ENCODE results near the gene MRTFA. TPM values are rescaled to one million over a fixed set of nuclear protein-coding genes. Genes with fewer than 3 reads are reported as not detected.

MRTFA gene
- total RNA-seq, 6 donors from 2014 or later: 47.9 to 178 (median 61.3) TPM

DNA sequence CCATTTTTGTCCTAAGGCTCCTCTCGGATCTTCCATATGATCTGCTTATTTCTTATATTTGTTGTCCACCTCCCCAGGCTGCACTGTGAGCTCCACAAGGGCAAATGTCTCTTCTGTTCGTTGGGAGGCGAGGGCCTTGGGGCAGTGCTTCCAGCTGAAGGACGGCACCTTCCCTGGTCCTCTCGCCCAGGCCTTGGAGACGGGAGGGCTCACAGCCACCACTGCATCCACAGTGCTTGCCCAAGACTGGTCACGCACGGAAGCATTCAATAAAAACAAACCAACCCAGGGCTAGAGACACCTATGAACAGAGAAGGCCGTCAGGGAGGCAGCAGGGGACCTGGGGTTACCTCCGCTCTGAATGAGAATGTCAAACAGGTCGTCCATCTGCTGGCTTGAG, 219.9 kb downstream of the MRTFA start:
- 94 to 95% methylated on average over 11 of the region's 11 CpGs for WGBS, 2 donors
- peak overlapping the region in 1 of 4 donors; percentile 55 for H3K27ac ChIP-seq
- no peak overlapping the region for H3K4me3 ChIP-seq
- H3K4me1 ChIP-seq: peaks cover 6 to 19% (median 12%) of the 10 kb centered on the region in 4 donors
- H3K36me3 ChIP-seq: peaks cover 14 to 65% (median 58%) of the 10 kb centered on the region in 4 donors
- TF ChIP-seq POLR2AphosphoS5 (IDR thresholded peaks at IDR 0.05): no peak
- no peak for TF ChIP-seq POLR2A (IDR thresholded peaks at IDR 0.05)
- TF ChIP-seq, protein P1, sequence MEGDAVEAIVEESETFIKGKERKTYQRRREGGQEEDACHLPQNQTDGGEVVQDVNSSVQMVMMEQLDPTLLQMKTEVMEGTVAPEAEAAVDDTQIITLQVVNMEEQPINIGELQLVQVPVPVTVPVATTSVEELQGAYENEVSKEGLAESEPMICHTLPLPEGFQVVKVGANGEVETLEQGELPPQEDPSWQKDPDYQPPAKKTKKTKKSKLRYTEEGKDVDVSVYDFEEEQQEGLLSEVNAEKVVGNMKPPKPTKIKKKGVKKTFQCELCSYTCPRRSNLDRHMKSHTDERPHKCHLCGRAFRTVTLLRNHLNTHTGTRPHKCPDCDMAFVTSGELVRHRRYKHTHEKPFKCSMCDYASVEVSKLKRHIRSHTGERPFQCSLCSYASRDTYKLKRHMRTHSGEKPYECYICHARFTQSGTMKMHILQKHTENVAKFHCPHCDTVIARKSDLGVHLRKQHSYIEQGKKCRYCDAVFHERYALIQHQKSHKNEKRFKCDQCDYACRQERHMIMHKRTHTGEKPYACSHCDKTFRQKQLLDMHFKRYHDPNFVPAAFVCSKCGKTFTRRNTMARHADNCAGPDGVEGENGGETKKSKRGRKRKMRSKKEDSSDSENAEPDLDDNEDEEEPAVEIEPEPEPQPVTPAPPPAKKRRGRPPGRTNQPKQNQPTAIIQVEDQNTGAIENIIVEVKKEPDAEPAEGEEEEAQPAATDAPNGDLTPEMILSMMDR (IDR thresholded peaks at IDR 0.05): no peak
- TF ChIP-seq EP300 (IDR thresholded peaks at IDR 0.05): no peak
- no peaks in the 10 kb centered on the region for H3K9me3 ChIP-seq
- no peaks in the 10 kb centered on the region for H3K27me3 ChIP-seq
- ATAC-seq (ENCODE audit: low FRiP score in 2 of 2) (no peak), DNase-seq (no peak)

DNA sequence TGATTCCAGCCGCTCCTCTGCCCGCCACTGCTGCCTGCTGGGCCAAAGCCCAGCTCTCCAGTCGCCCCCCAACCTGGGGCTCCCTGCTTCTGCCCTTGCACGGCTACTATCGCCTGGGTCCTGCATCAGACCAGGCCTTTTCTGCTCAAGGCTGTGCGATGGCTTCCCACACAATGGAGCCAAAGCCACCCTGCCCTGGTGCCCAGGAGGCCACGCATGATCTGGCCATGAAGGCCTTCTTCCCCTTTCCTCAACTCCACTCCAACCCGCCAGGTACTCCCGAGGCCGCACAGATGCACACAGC, 220.3 kb downstream of the MRTFA start:
- WGBS, 2 donors: 94 to 96% methylated on average over 10 of the region's 10 CpGs
- Histone ChIP-seq H3K27ac (peak overlapping the region in 3 of 4 donors; percentile 50 to 68 (median 55)), H3K4me1 (peaks cover 6 to 19% (median 12%) of the 10 kb centered on the region in 4 donors), H3K4me3 (no peak overlapping the region), H3K36me3 (peaks cover 14 to 65% (median 58%) of the 10 kb centered on the region in 4 donors), H3K27me3 (no peaks in the 10 kb centered on the region), H3K9me3 (no peaks in the 10 kb centered on the region)
- TF ChIP-seq, protein P1 (IDR thresholded peaks at IDR 0.05): no peak
- TF ChIP-seq POLR2AphosphoS5 (IDR thresholded peaks at IDR 0.05): no peak
- TF ChIP-seq POLR2A (IDR thresholded peaks at IDR 0.05): no peak
- TF ChIP-seq EP300 (IDR thresholded peaks at IDR 0.05): no peak
- DNase-seq: peak in 1 of 2 donors; percentile 45
- ATAC-seq (ENCODE audit: low FRiP score in 2 of 2): no peak

GRCh38 chr22:40415531-40416266, 220.8 kb downstream of the MRTFA start:
- DNase-seq: peak in 1 of 2 donors; percentile 37
- Histone ChIP-seq H3K27ac (peak overlapping the region; percentile 28 to 68 (median 58)), H3K9me3 (no peaks in the 10 kb centered on the region), H3K4me1 (peaks cover 6 to 19% (median 12%) of the 10 kb centered on the region in 4 donors), H3K4me3 (no peak overlapping the region), H3K36me3 (peaks cover 14 to 65% (median 58%) of the 10 kb centered on the region in 4 donors), H3K27me3 (no peaks in the 10 kb centered on the region)
- ATAC-seq (ENCODE audit: low FRiP score in 2 of 2): peak; percentile 57 to 67
- WGBS, 2 donors: 46 to 64% methylated on average over 15 to 19 of the region's 19 CpGs
- no peak for TF ChIP-seq POLR2A (IDR thresholded peaks at IDR 0.05)
- no peak for TF ChIP-seq EP300 (IDR thresholded peaks at IDR 0.05)
- TF ChIP-seq POLR2AphosphoS5 (IDR thresholded peaks at IDR 0.05): no peak
- TF ChIP-seq, protein P1 (IDR thresholded peaks at IDR 0.05): no peak

DNA sequence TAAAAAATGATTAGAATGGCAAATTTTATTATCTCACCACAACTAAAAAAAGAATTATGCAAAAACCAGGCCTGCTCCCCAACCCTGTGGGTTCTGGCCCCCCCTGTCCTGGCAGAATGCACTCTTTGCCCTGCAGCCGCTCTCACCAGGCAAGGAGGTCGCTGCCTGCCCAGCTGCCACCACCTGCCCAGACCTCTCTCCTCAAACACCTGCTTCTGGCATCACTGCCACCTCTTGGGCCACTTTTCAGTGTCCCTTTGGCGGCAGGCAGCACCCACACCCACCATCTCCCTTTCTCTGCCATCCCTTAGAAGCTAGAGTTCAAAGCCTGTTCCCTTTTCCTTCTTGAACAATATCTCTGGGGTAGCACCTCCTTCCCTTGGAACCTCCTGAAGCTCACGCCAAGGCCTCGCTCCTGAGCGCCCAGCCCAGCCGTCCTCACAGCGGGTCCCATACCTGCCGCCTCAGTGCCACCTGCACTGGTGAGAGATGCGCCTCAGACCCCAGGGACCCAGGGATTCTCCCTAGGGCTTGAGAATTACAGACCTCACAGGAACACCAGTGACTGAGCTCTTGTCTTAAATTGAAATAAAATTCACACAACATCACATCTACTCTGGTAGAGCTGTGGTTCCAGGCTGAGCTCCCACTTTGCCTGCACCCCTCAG, 221.5 kb downstream of the MRTFA start:
- H3K9me3 ChIP-seq: no peaks in the 10 kb centered on the region
- DNase-seq: peak in 1 of 2 donors; percentile 65
- TF ChIP-seq POLR2AphosphoS5 (IDR thresholded peaks at IDR 0.05) (no peak), POLR2A (IDR thresholded peaks at IDR 0.05) (no peak), EP300 (IDR thresholded peaks at IDR 0.05) (no peak)
- TF ChIP-seq, protein P1 (IDR thresholded peaks at IDR 0.05): no peak
- H3K27ac ChIP-seq: peak overlapping the region in 3 of 4 donors; percentile 55 to 68 (median 61)
- H3K4me1 ChIP-seq: peaks cover 6 to 19% (median 12%) of the 10 kb centered on the region in 4 donors
- ATAC-seq (ENCODE audit: low FRiP score in 2 of 2): peak in 1 of 2 donors; percentile 3
- 93 to 98% methylated on average over 9 to 10 of the region's 10 CpGs for whole genome bisulfite sequencing, 2 donors
- peaks cover 16 to 65% (median 57%) of the 10 kb centered on the region in 4 donors for H3K36me3 ChIP-seq
- H3K27me3 ChIP-seq: no peaks in the 10 kb centered on the region
- H3K4me3 ChIP-seq: no peak overlapping the region
